UCSD-AML1 (cell line): Measurements from ENCODE around the gene GALR2.

Source experiments
- DNase-seq: peaks from one replicate; lab custom pipeline; 2025; ENCODE audit not compliant: unreplicated experiment; lab: John Stamatoyannopoulos, UW

Gene GALR2

GRCh38 chr17:76092526-76093413 is 18.2 kb downstream of the GALR2 start:
- no peak for DNase-seq

GRCh38 chr17:76094046-76094445 is 19.5 kb downstream of the GALR2 start:
- DNase-seq, result no peak

- DNase-seq, result no peak
Measured at GRCh38 chr17:76095943-76096342, 21.4 kb downstream of the GALR2 start.

- DNase-seq, result no peak
Measured at GRCh38 chr17:76097716-76098295, 23.2 kb downstream of the GALR2 start.

- DNase-seq, result no peak
Measured at GRCh38 chr17:76102944-76103273, 28.3 kb downstream of the GALR2 start.

GRCh38 chr17:76103274-76104139 is 28.9 kb downstream of the GALR2 start, which contains the start of gene EXOC7:
Gene EXOC7 (minus strand): TSS chr17:76103787. CDS start chr17:76103692, 95 bp downstream.
- DNase-seq, result peak; percentile 96

DNA sequence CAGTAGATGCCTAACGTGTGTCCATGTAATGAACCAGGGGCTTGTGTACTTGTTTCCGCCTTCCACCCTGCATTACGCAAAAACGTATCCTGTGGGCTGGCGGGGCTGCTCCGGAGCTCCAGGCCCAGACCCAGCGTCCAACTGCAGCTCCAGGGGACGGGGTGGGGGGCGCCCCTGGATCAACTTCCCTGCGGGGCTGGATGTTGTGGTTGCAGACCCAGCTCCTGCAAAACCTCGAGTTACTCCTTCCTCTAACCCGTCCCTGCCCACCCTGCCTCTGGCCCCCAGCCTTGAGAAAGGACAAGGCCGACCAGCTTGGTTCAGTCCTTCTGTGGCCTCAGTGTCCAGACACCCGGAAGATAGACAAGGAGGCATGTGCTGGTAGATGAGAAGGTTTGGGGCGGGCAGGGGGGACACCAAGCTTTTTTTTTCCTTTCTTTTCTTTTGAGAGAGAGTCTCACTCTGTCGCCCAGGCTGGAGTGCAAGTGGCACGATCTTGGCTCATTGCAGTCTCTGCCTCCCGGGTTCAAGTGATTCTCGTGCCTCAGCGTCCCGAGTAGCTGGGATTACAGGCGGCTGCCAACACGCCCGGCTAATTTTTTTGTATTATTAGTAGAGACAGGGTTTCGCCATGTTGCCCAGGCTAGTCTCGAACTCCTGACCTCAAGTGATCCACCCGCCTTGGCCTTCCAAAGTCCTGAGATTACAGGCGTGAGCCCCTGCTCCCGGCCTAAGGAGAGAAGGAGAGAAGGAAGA is 29.7 kb downstream of the GALR2 start:
- no peak for DNase-seq

GRCh38 chr17:76104896-76105231 is 30.3 kb downstream of the GALR2 start:
- no peak for DNase-seq

GRCh38 chr17:76106703-76107102 is 32.1 kb downstream of the GALR2 start:
- DNase-seq, result no peak

GRCh38 chr17:76107509-76107908 is 32.9 kb downstream of the GALR2 start:
- DNase-seq, result no peak

DNA sequence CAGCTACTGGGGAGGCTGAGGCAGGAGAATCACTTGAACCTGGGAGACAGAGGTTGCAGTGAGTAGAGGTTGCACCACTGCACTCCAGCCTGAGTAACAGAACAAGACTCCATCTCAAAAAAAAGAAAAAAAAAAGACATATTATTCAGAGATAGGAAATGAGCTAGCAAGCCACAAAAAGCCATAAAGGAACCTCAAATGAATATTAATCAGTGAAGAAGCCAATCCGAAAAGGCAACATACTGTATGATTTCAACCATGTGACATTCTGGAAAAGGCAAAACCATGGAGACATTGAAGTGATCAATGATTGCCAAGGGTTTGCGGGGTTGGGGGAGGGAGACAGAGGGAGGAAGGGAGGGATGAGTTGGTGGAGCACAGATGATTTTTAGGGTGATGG is 37.4 kb downstream of the GALR2 start:
- DNase-seq, result no peak

DNA sequence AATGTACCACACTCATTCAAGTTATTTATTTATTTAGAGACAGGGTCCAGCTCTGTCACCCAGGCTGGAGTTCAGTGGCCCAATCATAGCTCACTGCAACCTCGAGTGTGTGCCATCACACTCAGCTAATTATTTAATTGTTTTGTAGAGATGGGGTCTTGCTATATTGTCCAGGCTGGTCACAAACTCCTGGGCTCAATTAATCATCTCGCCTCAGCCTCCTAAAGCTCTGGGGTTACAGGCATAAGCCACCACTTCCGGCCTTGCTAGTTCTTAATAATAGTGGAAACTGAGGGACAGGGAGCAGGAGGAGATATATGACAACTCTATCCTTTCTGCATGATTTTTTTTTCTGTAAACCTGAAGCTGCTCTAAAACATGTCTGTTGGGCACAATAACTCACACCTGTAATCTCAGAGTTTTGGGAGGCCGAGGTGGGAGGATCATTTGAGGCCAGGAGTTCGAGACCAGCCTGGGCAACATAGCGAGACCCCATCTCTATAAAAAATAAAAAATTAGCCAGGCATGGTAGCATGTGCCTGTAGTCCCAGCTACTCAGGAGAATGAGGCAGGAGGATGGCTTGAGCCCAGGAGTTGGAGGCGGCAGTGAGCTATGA is 40.7 kb downstream of the GALR2 start:
- DNase-seq, result no peak

GRCh38 chr17:76119409-76120371 is 45.1 kb downstream of the GALR2 start:
- DNase-seq, result no peak

GRCh38 chr17:76120658-76121008 is 46.1 kb downstream of the GALR2 start:
- no peak for DNase-seq

DNA sequence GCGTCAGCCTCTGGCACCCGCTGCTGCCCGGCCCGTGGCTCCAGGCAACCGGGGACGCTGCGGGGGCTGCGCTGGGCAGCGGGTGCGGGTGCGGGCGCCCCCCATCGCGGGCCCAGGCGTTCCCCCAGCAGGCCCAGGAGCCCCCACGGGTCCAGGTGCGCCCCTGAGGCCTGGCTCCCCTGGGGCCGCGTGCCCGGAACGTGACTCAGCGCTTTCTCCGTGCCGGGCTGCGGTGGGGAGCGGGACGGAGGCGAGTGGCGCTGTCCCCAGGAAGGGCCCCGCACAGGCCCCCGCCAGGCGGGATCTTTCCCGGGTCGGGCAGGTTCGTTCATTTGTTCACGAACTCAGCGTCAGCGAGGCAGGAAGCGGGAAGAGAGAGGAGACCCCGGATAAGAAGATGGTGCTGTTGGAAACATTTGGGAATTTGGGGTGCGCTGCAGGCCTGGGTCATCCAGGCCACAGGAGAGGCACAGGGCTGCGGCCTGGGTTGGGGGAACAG is 47.4 kb downstream of the GALR2 start:
- no peak for DNase-seq

GRCh38 chr17:76122431-76123190 is 48.0 kb downstream of the GALR2 start:
- no peak for DNase-seq

- no peak for DNase-seq
Measured at GRCh38 chr17:76123191-76123499, 48.6 kb downstream of the GALR2 start.

DNA sequence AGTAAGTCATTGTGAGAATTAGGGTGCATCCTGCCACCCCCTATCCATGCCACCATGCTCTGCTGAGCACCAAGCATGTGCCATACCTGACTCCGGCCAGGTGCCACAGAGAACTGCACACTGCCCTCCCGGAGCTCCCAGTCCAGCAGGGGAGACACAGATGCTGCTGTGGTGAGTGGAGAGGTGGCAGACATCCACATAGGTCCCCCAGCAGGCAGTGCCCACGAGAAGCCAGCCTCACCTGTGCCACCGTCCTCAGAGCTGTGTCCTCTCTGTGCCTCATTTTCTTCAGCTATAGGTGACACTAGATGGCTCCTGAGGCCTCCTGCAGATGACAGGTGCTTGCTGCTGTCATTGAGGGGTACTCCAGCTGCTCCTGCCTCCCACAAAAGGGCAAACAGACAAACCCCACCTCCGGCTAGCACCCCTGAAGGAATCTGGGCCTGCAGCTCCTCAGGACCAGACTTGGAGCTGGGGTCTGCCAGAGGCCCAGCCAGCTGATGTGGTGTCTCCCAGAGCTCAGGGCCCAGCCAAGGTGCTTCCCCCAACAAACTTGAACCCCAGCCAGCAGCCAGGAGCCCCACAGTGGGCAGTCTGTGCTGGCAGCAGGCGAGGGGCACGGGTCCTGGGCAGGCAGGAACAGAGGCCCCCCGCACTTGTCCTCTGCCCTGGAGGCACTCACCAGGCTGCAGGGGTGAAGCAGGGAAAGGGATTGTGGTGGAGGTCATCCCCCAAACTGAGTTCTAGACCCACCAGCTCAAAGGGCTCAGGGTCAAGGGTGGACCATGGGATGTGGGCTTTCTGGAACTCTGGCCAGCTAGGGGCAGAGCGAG is 49.4 kb downstream of the GALR2 start:
- DNase-seq, result no peak
